Stomach (tissue), 4 donors: Measurements from ENCODE around the gene VPS18.

ENCODE experiments used
- EP300 ChIP-seq: sonication (generic); formaldehyde crosslinking; IDR thresholded peaks from one replicate; pipeline ENCODE4 v1.6.1; 2017; ENCODE audit warnings: antibody characterized with exemption
- TF ChIP-seq, protein P1 (sequence below), 7 experiments: fragments of 450-650 bp in 4 of 7; fragments of 200-600 bp in 3 of 7; sonication (generic) in 3 of 7; IDR thresholded peaks; one replicate each; pipeline ENCODE4 v1.5.1; 2016 to 2019; ENCODE audit warnings: antibody characterized with exemption in 7 of 7, control low read depth in 2 of 7, mild to moderate bottlenecking in 1 of 7

DNA sequence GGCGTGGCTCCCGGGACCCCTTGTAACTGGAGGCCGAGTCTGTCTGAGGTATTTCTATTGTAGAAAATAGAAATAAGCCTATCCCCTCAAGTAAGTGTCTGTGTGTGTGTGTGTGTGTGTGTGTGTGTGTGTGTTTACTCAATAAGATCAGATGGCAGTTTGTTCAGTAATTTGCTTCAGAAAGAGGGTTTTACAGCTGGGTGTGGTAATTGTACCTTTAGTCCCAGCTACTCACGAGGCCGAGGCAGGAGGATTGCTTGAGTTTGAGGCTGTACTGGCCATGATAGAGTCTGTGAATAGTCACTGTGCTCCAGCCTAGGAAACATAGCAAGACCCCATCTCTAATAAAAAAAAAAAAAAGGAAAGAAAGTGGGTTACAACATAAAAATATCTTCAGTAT is 41.7 kb upstream of the VPS18 start:
- TF ChIP-seq, protein P1, sequence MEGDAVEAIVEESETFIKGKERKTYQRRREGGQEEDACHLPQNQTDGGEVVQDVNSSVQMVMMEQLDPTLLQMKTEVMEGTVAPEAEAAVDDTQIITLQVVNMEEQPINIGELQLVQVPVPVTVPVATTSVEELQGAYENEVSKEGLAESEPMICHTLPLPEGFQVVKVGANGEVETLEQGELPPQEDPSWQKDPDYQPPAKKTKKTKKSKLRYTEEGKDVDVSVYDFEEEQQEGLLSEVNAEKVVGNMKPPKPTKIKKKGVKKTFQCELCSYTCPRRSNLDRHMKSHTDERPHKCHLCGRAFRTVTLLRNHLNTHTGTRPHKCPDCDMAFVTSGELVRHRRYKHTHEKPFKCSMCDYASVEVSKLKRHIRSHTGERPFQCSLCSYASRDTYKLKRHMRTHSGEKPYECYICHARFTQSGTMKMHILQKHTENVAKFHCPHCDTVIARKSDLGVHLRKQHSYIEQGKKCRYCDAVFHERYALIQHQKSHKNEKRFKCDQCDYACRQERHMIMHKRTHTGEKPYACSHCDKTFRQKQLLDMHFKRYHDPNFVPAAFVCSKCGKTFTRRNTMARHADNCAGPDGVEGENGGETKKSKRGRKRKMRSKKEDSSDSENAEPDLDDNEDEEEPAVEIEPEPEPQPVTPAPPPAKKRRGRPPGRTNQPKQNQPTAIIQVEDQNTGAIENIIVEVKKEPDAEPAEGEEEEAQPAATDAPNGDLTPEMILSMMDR (IDR thresholded peaks at IDR 0.05), result no peak
- TF ChIP-seq EP300, result no peak
